ENCODE data around the gene MAP2K5.

The MAP2K5 gene

DNA sequence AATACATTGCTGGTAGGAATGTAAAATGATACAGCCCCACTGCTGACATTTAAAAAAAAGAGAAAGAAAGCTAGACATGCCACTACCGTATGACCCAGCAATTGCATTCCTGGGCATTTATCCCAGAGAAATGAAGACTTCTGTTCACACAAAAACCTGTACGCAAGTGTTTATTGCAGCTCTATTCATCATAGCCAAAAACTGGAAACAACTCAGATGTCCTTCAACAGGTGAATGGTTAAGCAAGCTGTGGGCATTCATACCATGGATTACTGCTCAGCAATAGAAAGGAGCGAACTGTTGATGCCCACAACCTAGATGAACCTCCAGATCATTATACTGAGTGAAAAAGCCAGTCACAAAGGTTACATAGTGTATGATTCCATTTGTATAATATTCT is 132.5 kb downstream of the MAP2K5 start:
- no peak overlapping the region for H3K4me2 ChIP-seq (ENCODE audit: low read depth, low read length)
- H4K20me1 ChIP-seq (ENCODE audit: insufficient read depth, low read length) = no peaks in the 10 kb centered on the region
- no peaks in the 10 kb centered on the region for H3F3A ChIP-seq (ENCODE audit: insufficient read depth, low read length)
- H3K9me2 ChIP-seq (replicated peaks; ENCODE audit: insufficient read depth, low read length) = no peaks in the 10 kb centered on the region
- H3K36me3 ChIP-seq (replicated peaks; ENCODE audit: insufficient read depth, low read length) = no peaks in the 10 kb centered on the region
- no peak overlapping the region for H3K27ac ChIP-seq (ENCODE audit: low read length)
- no peak overlapping the region for H3K9ac ChIP-seq (ENCODE audit: low read length)
- no peaks in the 10 kb centered on the region for H3K4me1 ChIP-seq (ENCODE audit: low read length)
- no peaks in the 10 kb centered on the region for H3K79me2 ChIP-seq (ENCODE audit: low read length)
- H2AFZ ChIP-seq (ENCODE audit: low read length) = no peak overlapping the region
- no peak for TF ChIP-seq EZH2 (optimal IDR thresholded peaks at IDR 0.05; ENCODE audit: low read depth, low read length)
- TF ChIP-seq, protein P1, sequence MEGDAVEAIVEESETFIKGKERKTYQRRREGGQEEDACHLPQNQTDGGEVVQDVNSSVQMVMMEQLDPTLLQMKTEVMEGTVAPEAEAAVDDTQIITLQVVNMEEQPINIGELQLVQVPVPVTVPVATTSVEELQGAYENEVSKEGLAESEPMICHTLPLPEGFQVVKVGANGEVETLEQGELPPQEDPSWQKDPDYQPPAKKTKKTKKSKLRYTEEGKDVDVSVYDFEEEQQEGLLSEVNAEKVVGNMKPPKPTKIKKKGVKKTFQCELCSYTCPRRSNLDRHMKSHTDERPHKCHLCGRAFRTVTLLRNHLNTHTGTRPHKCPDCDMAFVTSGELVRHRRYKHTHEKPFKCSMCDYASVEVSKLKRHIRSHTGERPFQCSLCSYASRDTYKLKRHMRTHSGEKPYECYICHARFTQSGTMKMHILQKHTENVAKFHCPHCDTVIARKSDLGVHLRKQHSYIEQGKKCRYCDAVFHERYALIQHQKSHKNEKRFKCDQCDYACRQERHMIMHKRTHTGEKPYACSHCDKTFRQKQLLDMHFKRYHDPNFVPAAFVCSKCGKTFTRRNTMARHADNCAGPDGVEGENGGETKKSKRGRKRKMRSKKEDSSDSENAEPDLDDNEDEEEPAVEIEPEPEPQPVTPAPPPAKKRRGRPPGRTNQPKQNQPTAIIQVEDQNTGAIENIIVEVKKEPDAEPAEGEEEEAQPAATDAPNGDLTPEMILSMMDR (IDR thresholded peaks at IDR 0.05; ENCODE audit: low read length) = no peak
- TF ChIP-seq EZH2phosphoT487 (IDR thresholded peaks at IDR 0.05; ENCODE audit: low read length) = no peak
- no peaks in the 10 kb centered on the region for H3K9me3 ChIP-seq (replicated peaks; ENCODE audit: insufficient read depth, low read length)
- DNase-seq = no peak
- H3K27me3 ChIP-seq (replicated peaks; ENCODE audit: insufficient read depth, low read length) = no peaks in the 10 kb centered on the region
- no peak overlapping the region for H3K4me3 ChIP-seq (ENCODE audit: low read length)

- Histone ChIP-seq H3K9me2 (replicated peaks; ENCODE audit: insufficient read depth, low read length) (no peaks in the 10 kb centered on the region), H2AFZ (ENCODE audit: low read length) (no peak overlapping the region), H3K27me3 (replicated peaks; ENCODE audit: insufficient read depth, low read length) (no peaks in the 10 kb centered on the region), H3K79me2 (ENCODE audit: low read length) (no peaks in the 10 kb centered on the region), H4K20me1 (ENCODE audit: insufficient read depth, low read length) (no peaks in the 10 kb centered on the region), H3K9ac (ENCODE audit: low read length) (no peak overlapping the region), H3K36me3 (replicated peaks; ENCODE audit: insufficient read depth, low read length) (no peaks in the 10 kb centered on the region), H3K27ac (ENCODE audit: low read length) (no peak overlapping the region), H3K4me2 (ENCODE audit: low read depth, low read length) (no peak overlapping the region), H3F3A (ENCODE audit: insufficient read depth, low read length) (no peaks in the 10 kb centered on the region), H3K9me3 (replicated peaks; ENCODE audit: insufficient read depth, low read length) (no peaks in the 10 kb centered on the region), H3K4me1 (ENCODE audit: low read length) (no peaks in the 10 kb centered on the region; the same call in 1 of the 2 replicates), H3K4me3 (ENCODE audit: low read length) (no peak overlapping the region)
- DNase-seq = no peak
- TF ChIP-seq EZH2phosphoT487 (IDR thresholded peaks at IDR 0.05; ENCODE audit: low read length) = no peak
- TF ChIP-seq, protein P1 (IDR thresholded peaks at IDR 0.05; ENCODE audit: low read length) = no peak
- TF ChIP-seq EZH2 (optimal IDR thresholded peaks at IDR 0.05; ENCODE audit: low read depth, low read length) = no peak
Measured at GRCh38 chr15:67678089-67678488, 135.6 kb downstream of the MAP2K5 start.

GRCh38 chr15:67678993-67679392 is 136.5 kb downstream of the MAP2K5 start:
- TF ChIP-seq EZH2phosphoT487 (IDR thresholded peaks at IDR 0.05; ENCODE audit: low read length) (no peak), EZH2 (optimal IDR thresholded peaks at IDR 0.05; ENCODE audit: low read depth, low read length) (no peak)
- TF ChIP-seq, protein P1 (IDR thresholded peaks at IDR 0.05; ENCODE audit: low read length) = no peak
- Histone ChIP-seq H3K9ac (ENCODE audit: low read length) (no peak overlapping the region), H3K36me3 (replicated peaks; ENCODE audit: insufficient read depth, low read length) (no peaks in the 10 kb centered on the region), H3K4me3 (ENCODE audit: low read length) (no peak overlapping the region), H3F3A (ENCODE audit: insufficient read depth, low read length) (no peaks in the 10 kb centered on the region), H3K4me2 (ENCODE audit: low read depth, low read length) (no peak overlapping the region), H3K9me2 (replicated peaks; ENCODE audit: insufficient read depth, low read length) (no peaks in the 10 kb centered on the region), H4K20me1 (ENCODE audit: insufficient read depth, low read length) (no peaks in the 10 kb centered on the region), H3K79me2 (ENCODE audit: low read length) (no peaks in the 10 kb centered on the region), H2AFZ (ENCODE audit: low read length) (no peak overlapping the region), H3K4me1 (ENCODE audit: low read length) (no peaks in the 10 kb centered on the region; the same call in 1 of the 2 replicates), H3K9me3 (replicated peaks; ENCODE audit: insufficient read depth, low read length) (0 out of 2 replicates have a peak, but pooled peaks cover under 1% of the 10 kb centered on the region), H3K27me3 (replicated peaks; ENCODE audit: insufficient read depth, low read length) (no peaks in the 10 kb centered on the region), H3K27ac (ENCODE audit: low read length) (no peak overlapping the region)
- no peak for DNase-seq

Data from MM.1S (cell line).